GM12878 (cell line): ENCODE results near the gene MAMDC2. TPM values are rescaled to one million over a fixed set of nuclear protein-coding genes. Genes with fewer than 3 reads are reported as not detected.

ENCODE experiments used
- ATAC-seq: fragments of 200-7000 bp; cut with Tn5 transposase; 3 replicates; pipeline ENCODE4 v1.9.1; 2020; ENCODE audit warnings: mild to moderate bottlenecking, moderate library complexity
- BruUV-seq: library from RNA; stranded (reverse); fragments of 400-500 nt; replicated peaks from 2 replicates; lab custom pipeline; 2021; lab: Mats Ljungman, UMichigan
- CTCF ChIA-PET: fragments of 300-600 bp; sonication (Branson Sonifier 250); formaldehyde crosslinking; extraction: SDS; loops from one replicate; lab custom pipeline; 2021; ENCODE audit warnings: inconsistent platforms; lab: Yijun Ruan, JAX
- POLR2A ChIA-PET: fragments of 350-600 bp; formaldehyde crosslinking; extraction: SDS; loops from one replicate; lab custom pipeline; 2021; ENCODE audit warnings: inconsistent platforms; lab: Charles Lee
- RAD21 ChIA-PET: fragments of 300-600 bp; sonication (Branson Sonifier 250); formaldehyde crosslinking; loops from one replicate; lab custom pipeline; 2023; ENCODE audit warnings: antibody characterized with exemption; ENCODE audit not compliant: unreplicated experiment; lab: Charles Lee
- SMC1A ChIA-PET: fragments of 300-600 bp; sonication (Branson Sonifier 250); formaldehyde crosslinking; loops from one replicate; lab custom pipeline; 2023; ENCODE audit not compliant: unreplicated experiment, uncharacterized antibody; lab: Charles Lee
- DNase-seq: peaks from one replicate; pipeline ENCODE4 v3.0.0-alpha.2; 2011; ENCODE audit warnings: low read depth, low spot score
- FAIRE-seq: peaks from 3 replicates; lab custom pipeline; 2011; peaks lifted over from hg19 to GRCh38; lab: Jason Lieb, UNC
- H2AFZ ChIP-seq: 2 replicates; pipeline ENCODE4 v1.6.0; 2011; ENCODE audit warnings: low read depth, low read length, control low read depth; ENCODE audit not compliant: control insufficient read depth
- H3K27ac ChIP-seq: 2 replicates; pipeline ENCODE4 v1.5.1; 2011; ENCODE audit warnings: control low read depth; ENCODE audit not compliant: control insufficient read depth, insufficient read depth
- H3K27me3 ChIP-seq, 2 experiments: replicated peaks in 1 of 2; 2 replicates each; pipeline versions ENCODE4 v1.6.0 to v1.6.1; 2011; ENCODE audit warnings: low read length in 1 of 2; ENCODE audit not compliant: control insufficient read depth in 2 of 2, insufficient read depth in 2 of 2
- H3K36me3 ChIP-seq, 2 experiments: 2 replicates each; pipeline ENCODE4 v1.5.1; 2011; ENCODE audit warnings: low read length in 1 of 2; ENCODE audit not compliant: control insufficient read depth in 2 of 2, insufficient read depth in 2 of 2
- H3K4me1 ChIP-seq: 2 replicates; pipeline ENCODE4 v1.6.1; 2011; ENCODE audit warnings: mild to moderate bottlenecking, low read length, moderate library complexity, mixed read lengths; ENCODE audit not compliant: control insufficient read depth, insufficient read depth
- H3K4me2 ChIP-seq: 2 replicates; pipeline ENCODE4 v1.6.0; 2011; ENCODE audit warnings: control low read depth; ENCODE audit not compliant: control insufficient read depth, insufficient read depth
- H3K4me3 ChIP-seq: fragments of 200-600 bp; sonication (generic); 2 replicates; pipeline ENCODE4 v1.5.1; 2016
- H3K79me2 ChIP-seq: 2 replicates; pipeline ENCODE4 v1.6.0; 2011; ENCODE audit warnings: low read length; ENCODE audit not compliant: control insufficient read depth, insufficient read depth
- H3K9ac ChIP-seq: 2 replicates; pipeline ENCODE4 v1.8.0; 2011; ENCODE audit warnings: low read length, control low read depth, mixed read lengths; ENCODE audit not compliant: control insufficient read depth, insufficient read depth
- H3K9me3 ChIP-seq: replicated peaks from 3 replicates; pipeline ENCODE4 v1.5.1; 2011; ENCODE audit warnings: mild to moderate bottlenecking, low read length; ENCODE audit not compliant: control insufficient read depth, insufficient read depth
- H4K20me1 ChIP-seq: 2 replicates; pipeline ENCODE4 v1.6.0; 2011; ENCODE audit not compliant: control insufficient read depth, insufficient read depth
- ATF3 ChIP-seq: IDR thresholded peaks from 2 replicates; pipeline ENCODE4 v1.6.1; 2011; ENCODE audit warnings: low read depth, mild to moderate bottlenecking, low read length, moderate library complexity, borderline replicate concordance; ENCODE audit errors: extremely low read depth
- CBX5 ChIP-seq: sonication (generic); IDR thresholded peaks from 2 replicates; pipeline ENCODE4 v1.6.1; 2016; ENCODE audit warnings: low read depth, moderate library complexity, mild to moderate bottlenecking, inconsistent platforms
- CTCF ChIP-seq, 3 experiments: IDR thresholded peaks in 2 of 3; conservative IDR thresholded peaks in 1 of 3; 2 replicates each; pipeline ENCODE4 v1.5.1; 2011; ENCODE audit warnings: low read depth in 3 of 3, low read length in 3 of 3, mild to moderate bottlenecking in 3 of 3, control low read depth in 2 of 3, moderate library complexity in 2 of 3, inconsistent platforms in 1 of 3, mixed read lengths in 1 of 3; ENCODE audit not compliant: control insufficient read depth in 2 of 3, insufficient read depth in 1 of 3; ENCODE audit errors: extremely low read depth in 1 of 3
- E2F8 ChIP-seq: fragments of 450-650 bp; IDR thresholded peaks from 2 replicates; pipeline ENCODE4 v1.6.1; 2018; ENCODE audit warnings: mild to moderate bottlenecking, low read depth, moderate library complexity; ENCODE audit not compliant: partially characterized antibody
- EZH2 ChIP-seq: IDR thresholded peaks from 2 replicates; pipeline ENCODE4 v1.6.1; 2012; ENCODE audit warnings: low read depth, mild to moderate bottlenecking, control low read depth, inconsistent platforms, low read length, borderline replicate concordance; ENCODE audit not compliant: control insufficient read depth
- FOXK2 ChIP-seq: fragments of 450-650 bp; IDR thresholded peaks from 2 replicates; pipeline ENCODE4 v1.6.1; 2017; ENCODE audit warnings: mild to moderate bottlenecking, moderate library complexity
- HDGF ChIP-seq: fragments of 450-650 bp; IDR thresholded peaks from 2 replicates; pipeline ENCODE4 v1.6.1; 2016; ENCODE audit warnings: antibody characterized with exemption
- MEF2B ChIP-seq: fragments of 450-650 bp; IDR thresholded peaks from 2 replicates; pipeline ENCODE4 v1.6.1; 2018; ENCODE audit warnings: mild to moderate bottlenecking, moderate library complexity; ENCODE audit not compliant: partially characterized antibody, poor library complexity, severe bottlenecking
- NFXL1 ChIP-seq: fragments of 450-650 bp; IDR thresholded peaks from 2 replicates; pipeline ENCODE4 v1.6.1; 2017; ENCODE audit warnings: antibody characterized with exemption, mild to moderate bottlenecking, borderline replicate concordance
- PAX5 ChIP-seq: IDR thresholded peaks from 2 replicates; pipeline ENCODE4 v1.6.1; 2011; ENCODE audit warnings: low read depth, low read length, borderline replicate concordance
- SUPT20H ChIP-seq: IDR thresholded peaks from 2 replicates; pipeline ENCODE4 v1.6.1; 2011; ENCODE audit warnings: low read depth, mild to moderate bottlenecking, low read length, moderate library complexity, borderline replicate concordance; ENCODE audit not compliant: control insufficient read depth
- WRNIP1 ChIP-seq: IDR thresholded peaks from 2 replicates; pipeline ENCODE4 v1.6.1; 2011; ENCODE audit warnings: low read depth, low read length, improper control_type of control experiment, borderline replicate concordance
- ZNF207 ChIP-seq: fragments of 450-650 bp; IDR thresholded peaks from 2 replicates; pipeline ENCODE4 v1.6.1; 2014; ENCODE audit warnings: antibody characterized with exemption, mild to moderate bottlenecking, borderline replicate concordance
- WGBS: methylation state at CpG from one replicate; pipeline ENCODE4 v1.1.6; 2016; ENCODE audit warnings: low lambda C conversion rate; ENCODE audit not compliant: insufficient replicate concordance, insufficient coverage; ENCODE audit errors: missing lambda C conversion rate; 5-methylcytosine and 5-hydroxymethylcytosine counted together
- in situ Hi-C: fragments of 300-500 bp; cut with MboI; formaldehyde crosslinking; loops from 9 replicates; pipeline ENCODE4 v1.14.3; 2018; ENCODE audit warnings: mixed read lengths
- intact Hi-C: fragments of 100-400 bp; cut with micrococcal nuclease; formaldehyde crosslinking; loops from one replicate; pipeline ENCODE4 v1.14.2; 2022; ENCODE audit not compliant: unreplicated experiment
- polyA plus RNA-seq, 11 experiments: library from polyadenylated mRNA; depleted of rRNA in 4 of 11; unstranded in 6 of 11; stranded (reverse) in 5 of 11; fragments of >200 nt; fragmentation: Nextera tagmentation in 4 of 11; fragmentation: Illumina TruSeq in 1 of 11; extraction: Ambion mirVana in 4 of 11; extraction: Trizol in 1 of 11; gene quantifications; 1 replicate in 1 of 11; 2 replicates in 10 of 11; pipeline versions ENCODE4 v1.2.1 to v1.2.3, GENCODE V29; 2011 to 2016; ENCODE audit warnings: inconsistent platforms in 2 of 11, missing spikeins in 2 of 11, low read depth in 1 of 11
- total RNA-seq, 4 experiments: library from RNA; depleted of rRNA in 3 of 4; stranded (reverse); fragments of >200 nt in 3 of 4; fragmentation: Illumina TruSeq in 1 of 4; extraction: Trizol in 1 of 4; gene quantifications; 2 replicates each; pipeline versions ENCODE4 v1.2.1 to v1.2.3, GENCODE V29; 2013 to 2021

Gene MAMDC2
- total and polyA plus RNA-seq, 10 of the 15 experiments (the other 5 are each of a cell fraction or from before 2014, with no cell fraction given): 0.01 to 0.09 TPM; not detected in 8

GRCh38 chr9:70218767-70219166 is 175.1 kb downstream of the MAMDC2 start:
- Histone ChIP-seq H3K79me2 (no peaks in the 10 kb centered on the region), H3K4me1 (no peaks in the 10 kb centered on the region), H3K36me3 (no peaks in the 10 kb centered on the region), H3K27ac (no peak overlapping the region), H2AFZ (no peak overlapping the region), H4K20me1 (no peaks in the 10 kb centered on the region), H3K9ac (no peak overlapping the region), H3K4me2 (no peak overlapping the region), H3K4me3 (no peak overlapping the region), H3K27me3 (no peaks in the 10 kb centered on the region), H3K9me3 (no peaks in the 10 kb centered on the region)
- intact Hi-C loops (no loop called here), in situ Hi-C loops (no loop called here)
- RAD21 ChIA-PET: no interaction called here
- no peak for ATAC-seq
- CTCF ChIA-PET: interaction anchor here (0.5 kb wide), 1 partner anchor 172 kb away, joined by 3 read pairs; no protein-coding TSS in a partner anchor
- no peak for DNase-seq
- 4% methylated on average over 1 of the region's 1 CpG for WGBS
- SMC1A ChIA-PET: interaction anchor here (1.3 kb wide), 1 partner anchor 74 kb away, joined by 4 read pairs; no protein-coding TSS in a partner anchor
- no peak for TF ChIP-seq ATF3
- TF ChIP-seq CBX5: no peak
- TF ChIP-seq MEF2B: no peak
- TF ChIP-seq PAX5: no peak
- TF ChIP-seq SUPT20H: no peak
- TF ChIP-seq FOXK2: no peak
- no peak for TF ChIP-seq HDGF
- no peak for TF ChIP-seq WRNIP1
- no peak for TF ChIP-seq CTCF (IDR thresholded peaks at IDR 0.05 in 2 of 3, conservative IDR thresholded peaks at IDR 0.05 in 1 of 3; ENCODE audit: control insufficient read depth in 2 of 3, extremely low read depth in 1 of 3, insufficient read depth in 1 of 3, low read depth in 3 of 3, low read length in 3 of 3)
- no peak for TF ChIP-seq ZNF207
- TF ChIP-seq NFXL1: no peak
- TF ChIP-seq E2F8: no peak
- TF ChIP-seq EZH2: no peak
- BruUV-seq: no TSS peak
- POLR2A ChIA-PET: no interaction called here
- no peak for FAIRE-seq
